Smooth muscle cell (in vitro differentiated cells): ENCODE results near the gene KRTCAP2. TPM values are rescaled to one million over a fixed set of nuclear protein-coding genes. Genes with fewer than 3 reads are reported as not detected.

Experiments used
- DNase-seq: peaks from one replicate; lab custom pipeline; 2025; ENCODE audit not compliant: unreplicated experiment; lab: John Stamatoyannopoulos, UW
- H2AFZ ChIP-seq: fragments of 200-600 bp; sonication (generic); 2 replicates; pipeline ENCODE4 v1.6.0; 2016; ENCODE audit warnings: antibody characterized with exemption, low read depth, mild to moderate bottlenecking
- H3F3A ChIP-seq: fragments of 200-600 bp; sonication (generic); 2 replicates; pipeline ENCODE4 v1.6.0; 2017; ENCODE audit warnings: antibody characterized with exemption, low read depth
- H3K27ac ChIP-seq: fragments of 200-600 bp; sonication (generic); 2 replicates; pipeline ENCODE4 v1.5.1; 2016; ENCODE audit warnings: low read depth, mild to moderate bottlenecking
- H3K27me3 ChIP-seq: fragments of 200-600 bp; sonication (generic); 2 replicates; pipeline ENCODE4 v1.6.1; 2016; ENCODE audit warnings: low read depth, mild to moderate bottlenecking
- H3K36me3 ChIP-seq: fragments of 200-600 bp; sonication (generic); 2 replicates; pipeline ENCODE4 v1.5.1; 2016; ENCODE audit warnings: low read depth
- H3K4me1 ChIP-seq: fragments of 200-600 bp; sonication (generic); 2 replicates; pipeline ENCODE4 v1.5.1; 2016; ENCODE audit warnings: low read depth
- H3K4me2 ChIP-seq: fragments of 200-600 bp; sonication (generic); 2 replicates; pipeline ENCODE4 v1.6.0; 2016; ENCODE audit warnings: mild to moderate bottlenecking
- H3K4me3 ChIP-seq: fragments of 200-600 bp; sonication (generic); 2 replicates; pipeline ENCODE4 v1.5.1; 2016; ENCODE audit warnings: mild to moderate bottlenecking
- H3K79me2 ChIP-seq: fragments of 200-600 bp; sonication (generic); 2 replicates; pipeline ENCODE4 v1.6.0; 2016; ENCODE audit warnings: low read depth, mild to moderate bottlenecking
- H3K9ac ChIP-seq: fragments of 200-600 bp; sonication (generic); 2 replicates; pipeline ENCODE4 v1.6.0; 2016; ENCODE audit warnings: low read depth
- H3K9me3 ChIP-seq: fragments of 200-600 bp; sonication (generic); replicated peaks from 2 replicates; pipeline ENCODE4 v1.5.1; 2016; ENCODE audit warnings: low read depth
- H4K20me1 ChIP-seq: fragments of 200-600 bp; sonication (generic); 2 replicates; pipeline ENCODE4 v1.6.0; 2016; ENCODE audit warnings: low read depth
- WGBS: methylation state at CpG from one replicate; pipeline ENCODE4 v1.1.7; 2016; ENCODE audit warnings: low lambda C conversion rate; 5-methylcytosine and 5-hydroxymethylcytosine counted together
- polyA plus RNA-seq: library from polyadenylated mRNA; unstranded; fragments of >200 nt; fragmentation: Nextera tagmentation; extraction: Ambion mirVana; gene quantifications from 2 replicates; pipeline ENCODE4 v1.2.1, GENCODE V29; 2016
- total RNA-seq: library from RNA; depleted of rRNA; stranded (reverse); fragments of >200 nt; gene quantifications from 2 replicates; pipeline ENCODE4 v1.2.3, GENCODE V29; 2014
- TF ChIP-seq, protein P1 (sequence below): fragments of 200-600 bp; sonication (generic); IDR thresholded peaks from 2 replicates; pipeline ENCODE4 v1.5.1; 2017; ENCODE audit warnings: borderline replicate concordance, mild to moderate bottlenecking, antibody characterized with exemption; ENCODE audit not compliant: insufficient read depth, poor library complexity, severe bottlenecking

Gene KRTCAP2
- total and polyA plus RNA-seq, 2 experiments from 2014 or later: 283 to 607 TPM

DNA sequence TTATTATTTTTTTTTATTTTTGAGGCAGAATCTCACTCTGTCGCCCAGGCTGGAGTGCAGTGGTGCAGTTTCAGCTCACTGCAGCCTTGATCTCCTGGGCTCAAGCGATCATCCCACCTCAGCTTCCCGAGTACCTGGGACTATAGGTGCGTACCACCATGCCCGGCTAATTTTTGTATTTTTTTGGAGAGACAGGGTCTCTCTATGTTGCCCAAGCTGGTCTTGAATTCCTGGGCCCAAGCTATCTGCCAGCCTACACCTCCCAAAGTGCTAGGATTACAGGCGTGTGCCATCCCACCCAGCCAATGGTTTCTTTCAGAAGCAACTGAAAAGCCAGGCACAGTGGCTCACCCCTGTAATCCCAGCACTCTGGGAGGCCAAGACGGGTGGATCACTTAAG is 2.3 kb downstream of the KRTCAP2 start:
- Histone ChIP-seq H3K4me3 (no peak overlapping the region), H3K36me3 (no peaks in the 10 kb centered on the region), H3K4me1 (peaks cover 11% of the 10 kb centered on the region), H3K27me3 (no peaks in the 10 kb centered on the region), H3K79me2 (peaks cover 16% of the 10 kb centered on the region), H3K9me3 (no peaks in the 10 kb centered on the region), H3K4me2 (no peak overlapping the region), H2AFZ (no peak overlapping the region), H3K27ac (no peak overlapping the region), H3K9ac (no peak overlapping the region), H3F3A (no peaks in the 10 kb centered on the region), H4K20me1 (no peaks in the 10 kb centered on the region)
- no peak for DNase-seq
- TF ChIP-seq, protein P1, sequence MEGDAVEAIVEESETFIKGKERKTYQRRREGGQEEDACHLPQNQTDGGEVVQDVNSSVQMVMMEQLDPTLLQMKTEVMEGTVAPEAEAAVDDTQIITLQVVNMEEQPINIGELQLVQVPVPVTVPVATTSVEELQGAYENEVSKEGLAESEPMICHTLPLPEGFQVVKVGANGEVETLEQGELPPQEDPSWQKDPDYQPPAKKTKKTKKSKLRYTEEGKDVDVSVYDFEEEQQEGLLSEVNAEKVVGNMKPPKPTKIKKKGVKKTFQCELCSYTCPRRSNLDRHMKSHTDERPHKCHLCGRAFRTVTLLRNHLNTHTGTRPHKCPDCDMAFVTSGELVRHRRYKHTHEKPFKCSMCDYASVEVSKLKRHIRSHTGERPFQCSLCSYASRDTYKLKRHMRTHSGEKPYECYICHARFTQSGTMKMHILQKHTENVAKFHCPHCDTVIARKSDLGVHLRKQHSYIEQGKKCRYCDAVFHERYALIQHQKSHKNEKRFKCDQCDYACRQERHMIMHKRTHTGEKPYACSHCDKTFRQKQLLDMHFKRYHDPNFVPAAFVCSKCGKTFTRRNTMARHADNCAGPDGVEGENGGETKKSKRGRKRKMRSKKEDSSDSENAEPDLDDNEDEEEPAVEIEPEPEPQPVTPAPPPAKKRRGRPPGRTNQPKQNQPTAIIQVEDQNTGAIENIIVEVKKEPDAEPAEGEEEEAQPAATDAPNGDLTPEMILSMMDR: no peak
- WGBS: 95% methylated on average over 7 of the region's 7 CpGs

DNA sequence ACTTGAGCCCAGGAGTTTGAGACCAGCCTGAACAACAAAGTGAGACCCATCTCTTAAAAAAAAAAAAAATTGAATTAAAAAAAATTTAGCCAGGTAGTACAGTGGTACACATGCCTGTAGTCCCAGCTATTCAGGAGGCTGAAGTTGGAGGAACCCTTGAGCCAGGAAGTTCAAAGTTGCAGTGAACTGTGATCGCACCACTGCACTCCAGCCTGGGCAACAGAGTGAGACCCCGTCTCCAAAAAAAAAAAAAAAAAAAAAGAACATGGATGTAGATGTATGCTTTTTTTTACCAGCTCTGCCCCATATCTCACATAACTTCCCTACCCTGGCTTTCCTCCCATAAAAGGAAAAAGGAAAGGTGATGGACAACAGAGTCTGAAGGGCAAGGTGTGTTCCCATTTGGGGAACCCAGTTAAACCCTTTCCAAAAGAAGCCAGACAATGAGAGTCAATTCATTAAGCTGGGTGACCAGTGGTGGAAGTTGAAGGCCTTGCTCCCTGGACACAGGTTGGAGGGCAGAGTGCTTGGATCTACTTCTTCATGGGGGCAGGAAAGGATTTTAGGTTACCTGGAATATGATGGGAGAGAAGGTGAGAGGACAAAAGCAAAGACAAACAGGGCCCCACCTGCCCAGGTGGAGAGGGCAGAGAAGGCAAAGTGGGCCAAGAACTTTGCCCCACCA is 2.9 kb downstream of the KRTCAP2 start:
- no peak for DNase-seq

GRCh38 chr1:155169541-155169940 is 3.6 kb downstream of the KRTCAP2 start:
- 96% methylated on average over 5 of the region's 5 CpGs for WGBS
- Histone ChIP-seq H4K20me1 (no peaks in the 10 kb centered on the region), H3K4me2 (no peak overlapping the region), H3K9me3 (no peaks in the 10 kb centered on the region), H3K27me3 (no peaks in the 10 kb centered on the region), H3K4me3 (no peak overlapping the region), H3F3A (no peaks in the 10 kb centered on the region), H3K79me2 (peaks cover 16% of the 10 kb centered on the region), H3K27ac (no peak overlapping the region), H3K4me1 (peaks cover 13% of the 10 kb centered on the region), H2AFZ (no peak overlapping the region), H3K9ac (no peak overlapping the region), H3K36me3 (no peaks in the 10 kb centered on the region)
- no peak for DNase-seq
- TF ChIP-seq, protein P1: no peak

More for the DNA sequence above, 2.9 kb downstream of the KRTCAP2 start:
- Histone ChIP-seq H3K4me2 (no peak overlapping the region), H3F3A (no peaks in the 10 kb centered on the region), H3K27ac (no peak overlapping the region), H3K9ac (no peak overlapping the region), H4K20me1 (no peaks in the 10 kb centered on the region), H3K79me2 (peaks cover 16% of the 10 kb centered on the region), H3K9me3 (no peaks in the 10 kb centered on the region), H3K4me3 (no peak overlapping the region), H3K4me1 (peaks cover 13% of the 10 kb centered on the region), H2AFZ (no peak overlapping the region), H3K27me3 (no peaks in the 10 kb centered on the region), H3K36me3 (no peaks in the 10 kb centered on the region)
- TF ChIP-seq, protein P1: no peak
- 100% methylated on average over 1 of the region's 2 CpGs for WGBS
